ENCODE results near the gene SPTBN2. TPM values are rescaled to one million over a fixed set of nuclear protein-coding genes. Genes with fewer than 3 reads are reported as not detected.
A peak's percentile ranks its signal among the peaks of the same experiment; 100 is the strongest.

SPTBN2 gene
- 28.5 and 37.1 TPM in 2 replicates for total RNA-seq (2014; rRNA removed; shearing (Covaris generic))

GRCh38 chr11:66728693-66729385 is at the start of gene SPTBN2:
SPTBN2 (minus strand) TSS chr11:66729216; CDS start chr11:66721240, 7,976 bp downstream.
- no peak for DNase-seq (ENCODE audit: low read depth)

GRCh38 chr11:66768818-66769217 is 39.8 kb upstream of the SPTBN2 start:
- no peak for DNase-seq (ENCODE audit: low read depth)

GRCh38 chr11:66768088-66768521 is 39.1 kb upstream of the SPTBN2 start:
- DNase-seq (ENCODE audit: low read depth), result no peak

GRCh38 chr11:66767666-66768065 is 38.6 kb upstream of the SPTBN2 start:
- DNase-seq (ENCODE audit: low read depth), result no peak

DNA sequence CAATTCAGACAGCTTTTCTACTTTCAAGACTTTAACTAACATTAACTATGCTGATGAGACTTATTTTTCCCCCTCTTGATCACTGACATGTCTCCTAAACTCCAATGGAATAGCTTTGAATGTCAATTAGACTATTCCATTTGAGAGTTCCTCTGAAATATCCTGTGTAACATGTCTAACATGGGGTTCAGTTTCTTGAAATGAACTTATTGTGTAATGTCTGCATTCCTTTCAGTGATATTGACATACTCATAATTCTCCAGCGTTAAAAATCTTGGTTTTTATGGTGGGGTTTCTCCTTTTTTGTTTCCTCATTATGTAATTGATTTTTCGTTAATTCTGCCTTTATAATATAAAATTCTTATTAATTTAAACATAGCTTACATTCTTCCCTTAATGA is 37.7 kb upstream of the SPTBN2 start:
- DNase-seq (ENCODE audit: low read depth), result no peak

DNA sequence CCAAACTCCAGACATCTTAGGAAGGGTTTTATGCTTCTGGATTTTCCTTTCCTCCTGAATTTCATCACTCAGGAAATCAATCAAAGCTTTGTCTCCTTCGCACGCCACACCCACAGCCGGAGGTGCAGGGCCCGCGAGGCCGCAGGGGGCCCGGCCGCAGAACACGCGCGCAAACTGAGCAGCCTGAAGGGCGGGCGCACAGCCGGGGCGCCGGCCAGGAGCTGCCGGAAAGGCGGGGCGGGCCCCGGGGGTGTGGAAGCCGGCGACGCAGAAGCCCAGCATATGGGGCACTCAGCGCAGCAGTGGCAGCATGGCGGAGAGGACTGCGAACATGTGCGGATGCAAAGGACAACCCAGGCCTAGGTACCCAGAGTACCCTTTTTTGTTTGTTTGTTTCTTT is 33.1 kb upstream of the SPTBN2 start:
- no peak for DNase-seq (ENCODE audit: low read depth)

- no peak for DNase-seq (ENCODE audit: low read depth)
Measured at GRCh38 chr11:66752148-66752547, 23.1 kb upstream of the SPTBN2 start.

DNA sequence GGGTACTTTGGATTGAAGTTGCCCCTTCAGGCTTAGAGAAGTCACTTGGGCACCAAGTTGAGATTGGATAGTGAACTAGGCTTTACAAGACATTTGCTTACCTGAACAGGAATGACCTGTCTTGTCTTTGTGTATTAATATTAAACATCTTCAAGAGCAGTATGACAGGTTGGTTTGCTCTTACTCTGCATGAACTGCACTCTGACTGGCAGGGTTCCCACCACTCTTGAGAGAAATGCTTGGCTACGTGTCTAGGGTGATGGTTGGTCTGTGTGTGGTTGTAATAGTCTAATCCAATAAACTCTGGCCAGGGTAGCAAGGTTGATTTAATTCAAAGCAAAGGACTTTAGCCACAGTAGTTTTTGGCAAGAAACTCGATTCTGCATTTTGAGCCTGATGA is 20.1 kb upstream of the SPTBN2 start:
- DNase-seq (ENCODE audit: low read depth), result no peak

GRCh38 chr11:66747480-66747879 is 18.5 kb upstream of the SPTBN2 start:
- DNase-seq (ENCODE audit: low read depth), result no peak

- peak; percentile 25 for DNase-seq (ENCODE audit: low read depth)
Measured at GRCh38 chr11:66745356-66746235, 16.6 kb upstream of the SPTBN2 start.

DNA sequence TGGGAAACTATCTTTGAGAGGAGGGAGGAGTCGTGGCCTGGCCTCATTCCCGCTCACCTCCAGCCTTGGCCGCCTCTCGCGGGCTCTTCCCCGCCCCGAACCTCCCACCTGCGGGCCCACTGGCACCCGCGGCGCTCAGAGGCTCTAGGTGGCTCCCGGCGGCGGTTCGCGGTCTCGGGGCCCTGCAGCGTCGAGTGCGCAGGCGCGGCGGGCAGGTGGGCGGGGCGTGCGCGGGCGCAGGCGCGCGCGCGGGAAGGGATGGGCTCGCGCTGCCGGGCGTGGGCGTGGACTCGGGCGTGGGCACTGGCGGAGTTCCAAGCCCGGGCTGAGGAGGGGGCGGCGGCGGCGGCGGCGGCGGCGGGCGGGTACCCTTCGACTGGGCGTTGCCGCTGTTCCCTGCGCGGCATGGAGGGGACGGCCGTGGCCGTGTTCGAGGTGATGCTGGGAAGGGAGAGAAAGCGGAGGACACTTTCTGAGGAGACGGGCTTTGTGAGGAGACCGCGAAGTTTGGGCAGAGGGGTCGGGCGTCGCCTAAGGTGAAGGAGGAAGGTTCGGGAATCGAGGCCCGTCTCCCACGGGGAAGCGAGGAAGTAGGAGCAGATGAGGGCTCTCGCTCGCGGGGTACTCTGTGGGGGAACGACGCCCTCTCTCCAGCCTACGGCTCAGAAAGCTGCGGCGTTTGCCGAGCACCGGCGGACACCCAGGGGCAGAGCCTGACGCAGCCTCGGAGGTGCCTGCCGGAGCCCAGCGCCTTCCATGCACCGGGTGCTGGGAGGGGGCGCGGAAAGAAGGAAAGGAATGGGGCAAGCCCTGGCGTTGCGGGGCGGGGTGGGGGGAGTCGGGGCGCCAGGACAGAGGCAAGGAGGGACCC is 15.7 kb upstream of the SPTBN2 start:
- DNase-seq (ENCODE audit: low read depth), result peak; percentile 89

- peak; percentile 9 for DNase-seq (ENCODE audit: low read depth)
Measured at GRCh38 chr11:66743271-66743968, 14.4 kb upstream of the SPTBN2 start.

DNA sequence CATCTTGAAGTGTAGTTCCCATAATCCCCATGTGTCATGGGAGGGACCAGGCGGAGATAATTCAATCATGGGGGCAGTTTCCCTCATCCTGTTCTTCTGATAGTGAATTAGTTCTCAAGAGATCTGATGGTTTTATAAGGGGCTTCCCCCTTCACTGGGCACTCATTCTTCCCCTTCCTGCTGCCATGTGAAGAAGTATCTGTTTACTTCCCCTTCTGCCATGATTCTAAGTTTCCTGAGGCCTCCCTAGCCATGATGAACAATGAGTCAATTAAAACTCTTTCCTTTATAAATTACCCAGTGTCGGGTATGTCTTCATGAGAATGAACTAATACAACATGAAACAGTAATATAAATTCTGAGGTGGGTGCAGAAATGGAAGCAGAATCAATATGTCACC is 12.1 kb upstream of the SPTBN2 start:
- DNase-seq (ENCODE audit: low read depth), result no peak

DNA sequence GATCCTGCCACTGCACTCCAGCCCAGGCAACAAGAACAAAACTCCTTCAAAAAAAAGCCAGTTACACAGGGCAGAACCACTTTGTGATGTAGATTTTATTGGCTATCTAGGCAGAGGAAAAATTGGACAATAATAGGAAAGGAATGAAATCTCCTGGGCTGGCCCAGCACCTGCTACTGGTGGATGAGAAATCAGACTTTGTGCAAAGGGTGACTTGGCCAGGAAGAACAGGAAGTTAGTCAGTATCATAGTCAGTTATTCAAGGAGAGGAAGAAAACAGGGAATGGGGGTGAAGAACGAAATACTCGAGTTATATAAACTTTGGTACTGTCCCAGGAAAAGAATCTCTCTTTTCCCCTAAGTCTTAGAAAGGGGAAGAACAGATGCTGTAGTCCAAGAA is 11.0 kb upstream of the SPTBN2 start:
- no peak for DNase-seq (ENCODE audit: low read depth)

DNA sequence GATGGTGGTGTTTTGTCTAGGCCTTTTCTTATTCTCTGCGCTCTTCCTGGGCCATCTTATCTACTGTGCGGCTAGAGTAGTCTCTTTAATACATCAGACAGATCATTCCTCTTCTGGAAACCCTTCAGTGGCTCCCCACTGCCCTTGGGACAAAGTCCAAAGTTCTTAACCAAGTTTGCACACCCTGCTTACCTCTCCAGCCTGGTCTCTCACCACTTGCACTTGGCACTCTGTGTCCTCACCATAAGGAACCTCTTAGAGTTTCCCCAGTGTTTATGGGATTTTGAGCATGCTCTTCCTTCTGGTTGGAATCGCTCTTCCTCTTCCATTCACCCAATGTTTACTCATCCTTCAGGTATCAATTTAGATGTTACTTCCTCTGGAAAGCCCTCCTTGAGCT is 5.2 kb upstream of the SPTBN2 start:
- no peak for DNase-seq (ENCODE audit: low read depth)

- DNase-seq (ENCODE audit: low read depth), result no peak
Measured at GRCh38 chr11:66729447-66729846, 431 bp upstream of the SPTBN2 start.

DNA sequence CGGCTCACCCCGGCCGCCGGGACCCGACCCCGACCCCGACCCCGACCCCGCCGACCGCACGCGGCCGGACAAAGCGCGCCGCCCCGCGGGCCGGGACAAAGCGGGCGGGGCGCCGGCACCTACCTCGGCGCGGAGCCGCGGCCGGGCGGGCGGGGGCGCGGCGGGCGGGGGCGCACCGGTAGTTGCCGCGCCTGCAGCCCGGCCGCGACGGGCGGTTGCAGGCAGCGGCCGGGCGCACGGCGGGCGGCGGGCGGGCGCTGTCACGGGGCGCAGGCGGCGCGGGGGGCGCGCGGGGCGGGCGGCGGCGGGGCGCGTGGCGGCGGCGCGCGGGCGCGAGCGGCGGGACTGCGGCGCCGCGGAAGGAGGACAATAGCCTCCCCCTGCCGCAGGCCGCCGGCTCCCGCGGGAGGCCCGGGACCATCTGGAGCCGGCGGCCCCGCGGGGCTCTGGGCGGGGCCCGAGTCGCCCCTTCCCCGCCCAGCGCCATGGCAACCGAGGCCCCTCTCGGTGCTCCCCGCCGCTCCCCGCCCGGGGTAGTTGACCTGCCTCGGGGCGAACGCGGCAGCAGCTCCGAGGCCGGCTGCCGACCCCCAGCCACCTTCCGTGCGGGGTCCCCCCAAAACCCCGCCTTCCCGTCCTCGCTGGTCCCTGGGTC is 851 bp downstream of the SPTBN2 start:
- DNase-seq (ENCODE audit: low read depth), result peak; percentile 29

GRCh38 chr11:66727282-66728037 is 1.6 kb downstream of the SPTBN2 start:
- peak; percentile 62 for DNase-seq (ENCODE audit: low read depth)

- DNase-seq (ENCODE audit: low read depth), result peak; percentile 79
Measured at GRCh38 chr11:66725647-66726046, 3.4 kb downstream of the SPTBN2 start.

DNA sequence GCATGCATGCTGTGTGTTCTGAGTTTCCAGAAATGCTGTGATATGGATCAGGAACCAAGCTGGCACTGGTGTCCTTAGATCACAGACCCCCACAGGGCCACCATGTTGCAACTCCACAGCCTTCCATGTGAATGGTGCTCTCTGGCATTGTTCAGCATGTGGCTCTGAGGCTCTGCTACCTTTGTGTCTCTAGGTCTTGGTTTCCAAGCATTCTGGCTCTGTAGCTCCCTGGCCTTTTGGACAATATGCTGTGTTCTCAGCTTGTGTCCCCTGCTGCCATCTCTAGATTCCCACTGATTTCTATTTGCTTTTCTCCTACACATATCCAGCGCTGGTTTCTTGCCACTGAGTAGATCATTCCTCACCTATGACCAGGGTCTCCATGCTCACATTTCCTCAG is 3.9 kb downstream of the SPTBN2 start:
- no peak for DNase-seq (ENCODE audit: low read depth)

Data from Daoy (cell line).